ACC112 (cell line): Measurements from ENCODE around the gene CADM2.
"Not testable (repeated sequence)": the region's sequence is repeated elsewhere in the genome, so short reads cannot be mapped to it uniquely, and the experiment has no call there.

ENCODE experiments used
- H2AFZ ChIP-seq: fragments of 200-600 bp; sonication (generic); one replicate; pipeline ENCODE4 v1.6.0; 2017; ENCODE audit warnings: antibody characterized with exemption, low read length; ENCODE audit not compliant: unreplicated experiment
- H3K27ac ChIP-seq: fragments of 200-600 bp; sonication (generic); 2 replicates; pipeline ENCODE4 v1.5.1; 2014; ENCODE audit warnings: low read depth, mild to moderate bottlenecking, antibody characterized with exemption, low read length, moderate library complexity
- H3K27me3 ChIP-seq: fragments of 200-600 bp; sonication (generic); 2 replicates; pipeline ENCODE4 v1.6.1; 2014; ENCODE audit warnings: mild to moderate bottlenecking, antibody characterized with exemption, low read length, moderate library complexity, mixed read lengths; ENCODE audit not compliant: insufficient read depth
- H3K36me3 ChIP-seq: fragments of 200-600 bp; sonication (generic); 2 replicates; pipeline ENCODE4 v1.6.1; 2016; ENCODE audit warnings: mild to moderate bottlenecking, antibody characterized with exemption, low read length, moderate library complexity, mixed read lengths; ENCODE audit not compliant: insufficient read depth
- H3K4me1 ChIP-seq: fragments of 200-600 bp; sonication (generic); one replicate; pipeline ENCODE4 v1.6.1; 2016; ENCODE audit warnings: low read length, mixed read lengths; ENCODE audit not compliant: insufficient read depth, unreplicated experiment, control insufficient read depth
- H3K4me3 ChIP-seq: fragments of 200-600 bp; sonication (generic); 2 replicates; pipeline ENCODE4 v1.5.1; 2014; ENCODE audit warnings: mild to moderate bottlenecking, low read depth, low read length
- H3K79me2 ChIP-seq: fragments of 200-600 bp; sonication (generic); one replicate; pipeline ENCODE4 v1.6.0; 2016; ENCODE audit warnings: low read length; ENCODE audit not compliant: control insufficient read depth, unreplicated experiment, insufficient read depth

CADM2 gene

GRCh38 chr3:85697156-85697555, 738.4 kb downstream of the CADM2 start:
- Histone ChIP-seq H3K4me3 (no peak overlapping the region), H3K36me3 (no peaks in the 10 kb centered on the region), H3K27me3 (no peaks in the 10 kb centered on the region), H3K4me1 (no peaks in the 10 kb centered on the region), H3K27ac (no peak overlapping the region), H3K79me2 (no peaks in the 10 kb centered on the region), H2AFZ (no peak overlapping the region)

DNA sequence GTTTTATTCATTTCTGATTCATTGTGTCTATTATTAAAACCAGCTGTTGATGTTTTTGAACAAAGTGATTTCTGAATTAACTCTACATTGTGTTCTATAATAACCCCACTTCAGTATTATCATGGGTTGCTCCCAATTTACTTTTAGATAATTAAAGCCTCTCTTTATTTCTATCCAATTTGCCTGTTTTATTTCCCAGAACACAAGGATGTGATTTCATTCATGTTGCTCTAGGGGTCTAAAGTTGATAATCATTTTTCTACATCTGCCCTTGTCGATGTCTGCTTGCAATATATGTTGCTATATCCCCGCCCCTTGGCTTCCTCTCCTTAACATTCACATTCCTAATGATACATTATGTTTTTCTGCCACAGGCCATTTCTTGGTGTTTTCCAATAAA, 747.3 kb downstream of the CADM2 start:
- no peak overlapping the region for H3K4me3 ChIP-seq
- no peaks in the 10 kb centered on the region for H3K4me1 ChIP-seq
- no peak overlapping the region for H2AFZ ChIP-seq
- H3K27ac ChIP-seq = no peak overlapping the region
- H3K27me3 ChIP-seq = no peaks in the 10 kb centered on the region
- no peaks in the 10 kb centered on the region for H3K79me2 ChIP-seq
- no peaks in the 10 kb centered on the region for H3K36me3 ChIP-seq

DNA sequence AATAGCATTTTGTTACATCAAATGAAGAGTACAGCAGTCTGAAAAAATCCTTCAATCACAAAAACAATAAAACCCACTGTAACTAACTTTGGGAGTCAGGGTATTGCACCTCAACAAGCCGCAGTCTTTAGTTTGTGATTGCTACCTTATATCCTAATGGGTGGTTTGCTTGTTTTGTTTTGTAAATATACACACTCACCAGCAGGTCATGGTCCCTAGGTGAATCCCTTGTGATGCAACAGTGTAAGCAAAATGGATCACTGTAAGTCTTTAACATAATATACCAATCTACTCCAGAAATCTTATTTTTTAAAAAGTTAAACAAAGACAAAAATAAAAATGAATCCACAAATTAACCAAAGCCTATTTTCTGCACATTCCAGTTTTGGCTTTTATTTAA, 749.5 kb downstream of the CADM2 start:
- H3K79me2 ChIP-seq, H3K27ac ChIP-seq, H3K27me3 ChIP-seq, H3K36me3 ChIP-seq, H2AFZ ChIP-seq, H3K4me3 ChIP-seq, H3K4me1 ChIP-seq: not testable (repeated sequence)

DNA sequence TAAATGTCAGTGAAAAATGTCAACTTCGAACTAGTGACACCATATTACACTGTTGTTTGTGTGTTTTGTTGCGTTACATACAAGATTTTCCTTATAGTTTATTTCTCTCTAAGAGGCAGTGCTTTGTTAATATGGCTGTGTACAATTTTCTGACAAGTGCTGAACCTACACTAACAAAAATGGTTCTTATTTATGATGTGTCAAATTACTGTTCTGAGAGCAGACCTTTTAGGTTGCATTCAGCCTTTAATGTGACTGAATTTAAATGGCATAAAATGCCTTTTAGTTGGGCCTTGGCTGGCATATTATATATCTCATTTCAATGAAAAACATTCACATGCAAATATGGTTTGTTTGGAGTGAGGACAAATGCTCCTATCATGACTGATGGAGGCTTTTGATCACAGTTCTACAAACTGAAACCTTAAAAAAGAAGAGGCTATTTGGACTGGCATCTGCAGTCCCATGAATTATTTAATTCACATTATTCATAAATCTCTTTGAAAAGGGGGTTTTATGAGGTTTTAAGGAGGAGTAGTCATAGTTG, 750.6 kb downstream of the CADM2 start:
- no peak overlapping the region for H3K27ac ChIP-seq
- no peaks in the 10 kb centered on the region for H3K79me2 ChIP-seq
- no peaks in the 10 kb centered on the region for H3K4me1 ChIP-seq
- no peak overlapping the region for H3K4me3 ChIP-seq
- no peaks in the 10 kb centered on the region for H3K27me3 ChIP-seq
- H3K36me3 ChIP-seq = no peaks in the 10 kb centered on the region
- no peak overlapping the region for H2AFZ ChIP-seq

GRCh38 chr3:85710490-85710889, 751.7 kb downstream of the CADM2 start:
- Histone ChIP-seq H3K36me3 (no peaks in the 10 kb centered on the region), H3K27me3 (no peaks in the 10 kb centered on the region), H2AFZ (no peak overlapping the region), H3K4me3 (no peak overlapping the region), H3K4me1 (no peaks in the 10 kb centered on the region), H3K27ac (no peak overlapping the region), H3K79me2 (no peaks in the 10 kb centered on the region)

GRCh38 chr3:85721409-85722145, 762.8 kb downstream of the CADM2 start:
- Histone ChIP-seq H2AFZ (no peak overlapping the region), H3K36me3 (no peaks in the 10 kb centered on the region), H3K4me1 (no peaks in the 10 kb centered on the region), H3K79me2 (no peaks in the 10 kb centered on the region), H3K27me3 (no peaks in the 10 kb centered on the region), H3K4me3 (no peak overlapping the region), H3K27ac (no peak overlapping the region)

DNA sequence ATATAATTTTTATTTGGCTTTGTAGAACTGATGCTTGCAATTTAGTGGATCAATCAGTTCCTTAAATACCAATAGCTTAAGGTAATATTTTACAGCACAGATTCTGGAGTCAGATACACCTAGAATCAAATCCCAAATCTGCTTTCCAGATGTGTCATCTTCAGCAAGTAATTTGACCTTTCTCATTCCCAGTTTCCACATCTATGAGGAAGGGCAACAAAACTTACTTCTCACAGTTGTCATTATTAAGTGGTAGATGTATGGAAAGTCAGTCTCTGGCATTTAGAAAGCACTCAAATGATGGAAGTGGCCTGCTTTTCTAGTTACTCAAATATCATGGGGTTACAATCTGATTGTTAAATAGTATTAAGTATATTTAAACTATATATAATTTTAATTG, 767.0 kb downstream of the CADM2 start:
- H3K27me3 ChIP-seq = no peaks in the 10 kb centered on the region
- H2AFZ ChIP-seq = no peak overlapping the region
- no peaks in the 10 kb centered on the region for H3K4me1 ChIP-seq
- H3K36me3 ChIP-seq = no peaks in the 10 kb centered on the region
- no peaks in the 10 kb centered on the region for H3K79me2 ChIP-seq
- H3K4me3 ChIP-seq = no peak overlapping the region
- H3K27ac ChIP-seq = no peak overlapping the region

GRCh38 chr3:85726241-85726640, 767.5 kb downstream of the CADM2 start:
- Histone ChIP-seq H3K27ac (no peak overlapping the region), H3K79me2 (no peaks in the 10 kb centered on the region), H3K27me3 (no peaks in the 10 kb centered on the region), H3K4me1 (no peaks in the 10 kb centered on the region), H2AFZ (no peak overlapping the region), H3K4me3 (no peak overlapping the region), H3K36me3 (no peaks in the 10 kb centered on the region)

DNA sequence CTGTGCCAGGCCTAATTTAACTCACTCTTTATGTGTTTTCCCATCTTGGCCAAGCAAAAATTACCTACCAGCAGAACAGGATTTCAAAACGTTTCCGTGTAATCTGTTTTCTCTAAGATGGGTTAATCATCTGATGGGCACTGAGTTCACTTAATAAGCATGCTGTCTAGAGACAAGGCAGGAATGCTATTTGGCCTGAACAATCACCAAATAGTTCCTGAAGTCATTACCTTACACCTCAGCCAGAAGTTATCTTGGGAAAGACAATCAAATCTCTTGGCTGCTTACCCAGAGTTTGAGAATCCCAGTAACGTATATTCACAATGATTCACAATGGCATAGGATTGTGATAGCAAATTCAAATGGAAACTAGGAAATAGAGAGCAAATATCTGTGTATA, 779.1 kb downstream of the CADM2 start:
- no peak overlapping the region for H2AFZ ChIP-seq
- no peaks in the 10 kb centered on the region for H3K36me3 ChIP-seq
- no peak overlapping the region for H3K27ac ChIP-seq
- no peaks in the 10 kb centered on the region for H3K79me2 ChIP-seq
- no peaks in the 10 kb centered on the region for H3K27me3 ChIP-seq
- H3K4me1 ChIP-seq = no peaks in the 10 kb centered on the region
- no peak overlapping the region for H3K4me3 ChIP-seq

DNA sequence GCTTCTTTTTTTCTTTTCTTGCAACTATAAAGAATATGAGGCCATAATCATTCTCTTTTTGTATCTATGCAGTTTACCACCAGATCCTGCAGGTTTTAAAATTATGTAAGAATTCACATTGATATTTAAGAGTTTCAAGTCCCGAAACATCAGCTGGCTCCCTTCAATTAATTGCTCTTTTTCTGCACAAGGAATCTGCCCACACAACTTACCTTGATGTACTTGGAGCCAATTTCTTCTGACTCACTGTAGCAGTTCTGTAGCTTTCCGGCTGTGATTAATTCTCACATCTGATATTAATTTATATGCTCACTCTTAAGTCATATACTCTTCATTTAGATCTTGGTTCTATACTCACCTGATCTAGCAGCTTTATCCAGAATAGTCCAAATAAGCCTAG, 781.8 kb downstream of the CADM2 start:
- no peak overlapping the region for H3K27ac ChIP-seq
- H3K4me3 ChIP-seq = no peak overlapping the region
- H2AFZ ChIP-seq = no peak overlapping the region
- H3K4me1 ChIP-seq = no peaks in the 10 kb centered on the region
- H3K27me3 ChIP-seq = no peaks in the 10 kb centered on the region
- H3K36me3 ChIP-seq = no peaks in the 10 kb centered on the region
- H3K79me2 ChIP-seq = no peaks in the 10 kb centered on the region

GRCh38 chr3:85758442-85758841, 799.7 kb downstream of the CADM2 start:
- H3K27me3 ChIP-seq = no peaks in the 10 kb centered on the region
- H3K79me2 ChIP-seq = no peaks in the 10 kb centered on the region
- no peak overlapping the region for H3K27ac ChIP-seq
- H3K4me3 ChIP-seq = no peak overlapping the region
- no peak overlapping the region for H2AFZ ChIP-seq
- H3K36me3 ChIP-seq = no peaks in the 10 kb centered on the region
- H3K4me1 ChIP-seq = no peaks in the 10 kb centered on the region
